Posterior vena cava (tissue), 2 donors: ENCODE results near the gene PPM1B. TPM values are rescaled to one million over a fixed set of nuclear protein-coding genes. Genes with fewer than 3 reads are reported as not detected.

Experiments
- DNase-seq: peaks from one replicate; pipeline ENCODE4 v3.0.0-alpha.2; 2020; ENCODE audit warnings: low spot score
- intact Hi-C, 2 donors: fragments of 100-400 bp; cut with DNase I; formaldehyde crosslinking; loops; one replicate each; pipeline versions ENCODE4 v1.14.1 to v1.14.2; 2022 to 2023
- total RNA-seq, 2 donors: library from RNA; stranded (reverse); fragmentation: NEBNext Ultra II Directional; extraction: Animal tissue kit (Norgen Biotek cat#: 25700); gene quantifications; one replicate each; pipeline ENCODE4 v1.2.1, GENCODE V29; 2021
- donor health status: DM: yes; HTN: yes; CAD: no.
- donor health status: DM: yes; HTN: yes; CAD: no.

The PPM1B gene
- total RNA-seq, 2 donors from 2014 or later, result 38.3 to 45.0 TPM

GRCh38 chr2:44280869-44281268 lies 112.2 kb downstream of the PPM1B start:
- no peak for DNase-seq
- intact Hi-C loops, result no loop called here

Other genes with a start within 250 kb of the PPM1B start
- 10 to 100 TPM; 45.9 to 53.1 TPM for gene LRPPRC, start 172.9 kb upstream of the PPM1B start, total RNA-seq
- under 1 TPM in 1 of 2 donors, not detected in 1; 0.37 TPM for gene SLC3A1, start 106.6 kb downstream of the PPM1B start, total RNA-seq
- gene PREPL, start 192.6 kb downstream of the PPM1B start, total RNA-seq, result 10 to 100 TPM; 46.6 to 73.1 TPM
- 10 to 100 TPM; 12.0 to 12.6 TPM for gene CAMKMT, start 193.1 kb downstream of the PPM1B start, total RNA-seq